HG03196 (cell line): Measurements from ENCODE around the gene TNF.

ENCODE experiments used
- ATAC-seq: cut with Tn5 transposase; IDR thresholded peaks from one replicate; pipeline ENCODE4 v1.9.1; 2021; ENCODE audit not compliant: unreplicated experiment

The TNF gene

GRCh38 chr6:31622684-31623091 is 47.3 kb downstream of the TNF start:
- ATAC-seq = no peak

GRCh38 chr6:31624070-31624469 is 48.7 kb downstream of the TNF start:
- ATAC-seq = no peak

- ATAC-seq = no peak
Measured at GRCh38 chr6:31626952-31627351, 51.6 kb downstream of the TNF start.

GRCh38 chr6:31627690-31628287 is 52.4 kb downstream of the TNF start:
- no peak for ATAC-seq
